Measurements from ENCODE around the gene SLIT1.
A peak's percentile ranks its signal among the peaks of the same experiment; 100 is the strongest.
"Not testable (repeated sequence)": the region's sequence is repeated elsewhere in the genome, so short reads cannot be mapped to it uniquely, and the experiment has no call there.

SLIT1 gene

GRCh38 chr10:97109547-97109946 is 76.2 kb downstream of the SLIT1 start:
- no peak for DNase-seq (ENCODE audit: low spot score)

- DNase-seq (ENCODE audit: low spot score): no peak
Measured at GRCh38 chr10:97107551-97107950, 78.2 kb downstream of the SLIT1 start.

DNA sequence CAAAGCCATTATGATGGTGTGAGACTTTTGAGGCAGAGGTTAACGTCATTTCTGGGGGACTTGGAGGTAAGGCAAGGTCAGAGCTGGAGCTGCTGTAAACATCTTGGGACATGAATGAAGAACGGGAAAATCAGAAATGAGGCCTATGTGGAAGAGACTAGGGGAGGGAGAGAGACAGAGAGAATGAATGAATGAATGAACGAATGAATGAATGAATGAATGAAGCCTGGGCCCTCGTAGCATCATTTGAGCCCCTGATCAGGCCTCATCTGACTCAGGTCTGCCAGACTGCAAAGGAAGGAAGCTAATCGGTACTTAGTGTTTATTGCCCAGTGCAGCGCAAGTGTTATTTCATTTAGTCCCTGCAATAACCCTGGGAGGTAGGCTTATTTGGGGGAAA is 79.6 kb downstream of the SLIT1 start:
- DNase-seq (ENCODE audit: low spot score): no peak

DNA sequence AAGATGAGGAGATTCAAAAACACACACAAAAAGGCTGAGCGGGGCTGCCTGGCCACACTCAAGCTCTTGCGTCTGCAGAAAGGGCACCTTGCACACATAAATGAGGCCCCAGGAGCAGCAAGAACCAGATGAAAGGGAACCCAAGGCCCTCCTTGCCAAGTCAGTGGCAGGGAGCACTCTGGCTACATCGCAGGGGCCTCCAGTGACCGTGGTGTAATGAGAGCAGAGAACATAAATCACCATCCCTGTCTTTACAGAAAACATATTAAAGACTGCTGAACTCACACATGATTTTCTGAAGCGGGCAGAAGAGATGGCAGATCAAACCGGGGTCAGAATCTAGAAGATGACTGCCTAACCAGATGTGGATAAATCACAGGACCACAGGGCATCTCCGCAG is 80.5 kb downstream of the SLIT1 start:
- no peak for DNase-seq (ENCODE audit: low spot score)

GRCh38 chr10:97103316-97104080 is 82.3 kb downstream of the SLIT1 start:
- no peak for DNase-seq (ENCODE audit: low spot score)

DNA sequence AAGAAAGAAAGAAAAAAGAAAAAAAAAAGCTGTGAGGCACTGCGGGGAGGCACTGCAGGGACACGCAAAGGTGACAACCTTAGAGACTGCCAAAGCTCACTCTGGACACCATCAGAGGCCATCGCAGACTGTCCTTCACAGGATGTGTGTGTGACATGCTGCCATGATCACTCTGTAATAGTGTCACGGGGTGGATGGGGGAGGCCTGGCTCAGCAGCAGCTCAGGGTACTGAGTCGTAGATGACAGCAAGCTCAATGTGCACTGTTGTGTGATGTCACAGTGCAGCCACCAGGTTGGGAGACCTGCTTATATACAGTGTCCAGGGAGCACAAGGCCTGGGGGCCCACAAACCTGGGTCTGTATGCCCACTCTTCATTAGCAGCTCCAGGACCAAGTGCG is 83.3 kb downstream of the SLIT1 start:
- no peak for DNase-seq (ENCODE audit: low spot score)

GRCh38 chr10:97101166-97101940 is 84.4 kb downstream of the SLIT1 start:
- DNase-seq (ENCODE audit: low spot score): no peak

GRCh38 chr10:97100657-97101056 is 85.1 kb downstream of the SLIT1 start:
- no peak for DNase-seq (ENCODE audit: low spot score)

DNA sequence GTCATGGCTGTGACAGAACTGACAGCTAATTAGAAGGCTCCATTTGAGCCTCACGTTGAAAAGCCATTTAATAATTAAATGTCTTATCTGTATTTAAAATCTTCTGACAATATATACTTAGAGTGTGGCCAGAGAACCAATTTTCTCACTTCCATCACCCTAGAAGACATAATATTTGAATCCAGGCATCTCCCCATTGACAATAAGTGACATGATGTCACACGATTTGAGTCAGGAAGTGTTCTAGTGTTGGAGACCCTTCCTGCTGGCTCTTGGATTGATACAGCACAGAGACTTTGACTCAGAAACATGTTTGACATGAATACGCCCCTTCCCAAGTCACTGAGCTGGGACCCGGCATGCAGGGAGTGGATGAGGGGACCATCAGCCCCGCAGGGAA is 85.9 kb downstream of the SLIT1 start:
- no peak for DNase-seq (ENCODE audit: low spot score)

DNA sequence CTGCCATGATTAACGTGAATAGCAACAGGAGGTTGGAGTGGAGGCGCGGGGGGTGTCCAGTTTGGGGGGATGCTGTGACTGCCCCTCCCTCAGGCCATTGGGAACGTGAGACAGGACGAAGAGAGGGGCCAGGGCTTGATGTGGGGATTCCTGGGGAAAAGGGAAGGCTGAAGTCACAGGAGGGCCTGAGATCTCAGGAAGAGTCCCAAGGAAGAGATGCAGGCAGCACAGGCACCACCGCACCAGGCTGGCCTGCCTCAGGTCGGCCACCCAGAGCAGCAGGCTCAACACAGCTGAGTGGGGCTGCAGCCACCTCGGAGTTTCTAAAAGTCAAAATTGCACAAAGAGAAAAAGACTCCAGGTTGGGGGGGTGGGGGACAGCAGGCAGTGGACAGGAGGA is 86.7 kb downstream of the SLIT1 start:
- DNase-seq (ENCODE audit: low spot score): no peak

DNA sequence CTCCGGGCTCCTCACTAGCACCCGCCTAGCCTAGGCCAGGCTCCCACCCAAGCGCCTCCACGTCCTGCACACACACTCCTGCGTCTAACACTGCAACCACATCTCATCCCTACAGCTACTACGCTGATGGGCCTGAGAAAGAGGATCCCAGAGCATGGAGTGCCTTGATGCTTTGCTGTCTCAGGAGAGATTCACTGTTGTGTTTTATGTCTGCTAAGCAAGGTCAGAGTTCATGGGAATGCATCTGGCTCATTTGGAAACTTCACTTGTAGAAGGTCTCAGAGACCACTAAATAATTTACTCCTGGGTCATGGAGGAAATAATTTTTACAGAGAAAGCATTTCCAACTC is 88.7 kb downstream of the SLIT1 start:
- no peak for DNase-seq (ENCODE audit: low spot score)

- no peak for DNase-seq (ENCODE audit: low spot score)
Measured at GRCh38 chr10:97096261-97097083, 89.3 kb downstream of the SLIT1 start.

DNA sequence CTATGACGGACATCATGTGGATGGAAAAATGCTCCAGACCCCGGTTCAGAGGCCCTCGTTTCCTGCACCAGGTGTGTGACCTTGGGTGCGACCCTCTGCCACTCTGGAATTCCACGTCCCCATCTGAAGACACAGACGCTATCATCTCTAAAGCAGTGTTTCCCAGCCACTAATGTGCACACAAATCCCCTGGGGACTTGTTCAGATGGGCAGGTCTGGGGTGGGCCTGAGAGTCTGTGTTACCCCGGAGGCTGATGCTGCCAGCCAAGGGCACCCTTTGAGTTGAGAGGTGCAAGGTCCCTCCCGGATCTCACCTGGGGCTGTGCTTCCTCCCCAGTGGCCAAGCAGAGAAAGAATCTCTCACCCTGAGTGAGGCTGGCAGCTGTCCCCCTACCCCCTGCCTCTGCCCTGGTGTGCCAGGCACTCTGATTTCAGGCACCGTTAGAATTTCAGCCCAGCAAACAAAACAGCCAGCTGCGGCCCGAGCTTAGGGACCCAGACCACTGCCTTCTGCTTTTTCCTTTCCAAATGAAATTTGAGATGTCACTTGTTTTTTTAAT is 90.0 kb downstream of the SLIT1 start:
- no peak for DNase-seq (ENCODE audit: low spot score)

DNA sequence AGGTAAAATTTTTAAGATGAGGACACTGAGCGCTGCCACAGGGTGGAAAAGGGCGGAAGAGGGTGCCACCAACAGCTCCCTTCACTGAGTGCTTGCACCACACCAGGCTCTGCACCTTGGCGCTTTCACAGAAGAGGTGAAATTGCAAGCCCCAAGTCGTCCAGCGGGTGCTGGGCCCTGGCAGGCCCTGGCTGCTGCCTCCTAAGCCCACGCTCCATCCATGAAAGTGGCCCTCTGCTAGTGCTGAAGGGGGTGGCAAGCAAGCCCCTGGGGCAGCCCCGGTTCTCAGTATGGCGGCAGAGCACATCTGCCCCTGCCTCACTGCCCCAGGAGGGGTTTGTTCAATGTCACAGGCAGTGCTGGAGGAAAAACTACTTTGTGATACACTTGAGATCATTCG is 95.1 kb downstream of the SLIT1 start:
- DNase-seq (ENCODE audit: low spot score): no peak

DNA sequence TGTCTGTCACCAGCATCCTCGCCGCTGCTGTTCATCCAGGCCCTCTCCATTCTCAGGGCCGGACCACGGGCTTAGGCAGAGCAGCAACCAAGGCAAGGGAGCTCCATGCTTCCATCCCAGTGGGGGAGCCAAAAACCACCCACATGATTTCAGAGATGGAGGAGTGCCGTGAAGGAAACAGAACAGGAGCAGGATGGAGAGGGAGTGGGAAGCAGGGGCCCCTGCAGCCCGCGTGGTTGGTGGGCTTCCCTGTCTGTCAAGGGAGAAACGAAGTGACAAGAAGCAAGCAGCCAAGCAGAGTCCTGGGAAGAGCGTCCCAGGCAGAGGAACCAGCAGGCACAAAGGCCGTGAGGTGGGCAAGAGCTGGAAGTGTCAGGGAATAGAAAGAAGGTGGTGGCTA is 95.7 kb downstream of the SLIT1 start:
- DNase-seq (ENCODE audit: low spot score): no peak

DNA sequence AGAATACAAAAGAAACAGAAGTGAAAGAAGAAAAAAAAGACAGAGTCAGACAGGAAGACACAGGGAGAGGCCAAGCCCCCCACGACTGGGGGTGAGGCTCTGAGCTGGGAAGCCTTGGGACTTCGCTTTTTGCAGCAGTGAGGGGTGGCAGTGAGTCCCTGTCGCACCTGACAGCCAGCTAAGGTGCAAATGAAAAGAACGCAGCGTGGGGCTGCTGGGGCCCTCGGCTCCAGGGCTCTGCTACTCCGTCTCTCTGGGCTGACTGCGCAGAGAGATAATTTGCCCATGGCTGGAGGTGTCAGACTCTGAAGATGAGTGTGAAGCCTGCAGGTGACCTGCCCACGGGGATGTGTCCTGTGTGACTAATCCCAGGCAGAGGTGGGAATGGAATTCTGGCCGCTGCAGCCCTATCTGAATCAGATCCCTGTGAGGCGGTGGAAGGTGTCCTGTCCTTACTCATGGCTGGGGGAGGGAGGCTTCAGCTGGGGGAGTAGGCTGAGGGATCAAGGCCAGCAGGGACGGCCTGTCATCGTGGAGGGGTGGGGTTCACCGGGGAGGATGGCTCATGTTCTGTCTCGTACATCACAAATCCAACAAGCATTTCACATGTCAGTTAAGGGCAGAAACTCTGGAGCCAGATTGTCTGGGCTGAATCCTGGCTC is 96.4 kb downstream of the SLIT1 start:
- no peak for DNase-seq (ENCODE audit: low spot score)

- DNase-seq (ENCODE audit: low spot score): no peak
Measured at GRCh38 chr10:97087296-97087695, 98.5 kb downstream of the SLIT1 start.

DNA sequence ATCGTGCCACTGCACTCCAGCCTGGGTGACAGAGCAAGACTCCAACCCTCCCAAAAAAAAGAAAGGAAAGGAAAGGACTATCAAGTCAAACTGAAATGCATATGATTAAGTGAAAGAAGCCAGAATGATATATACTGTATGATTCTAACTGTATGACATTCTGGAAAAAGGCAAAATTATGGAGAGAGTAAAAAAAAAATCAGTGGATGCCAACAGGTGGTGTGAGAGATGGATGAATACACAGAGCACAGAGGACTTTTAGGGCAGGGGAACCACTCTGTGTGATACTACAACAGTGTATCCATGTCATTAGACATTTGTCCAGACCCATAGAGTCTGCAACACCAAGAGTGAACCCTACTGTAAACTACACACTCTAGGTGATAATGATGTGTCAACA is 99.2 kb downstream of the SLIT1 start:
- DNase-seq (ENCODE audit: low spot score): no peak

DNA sequence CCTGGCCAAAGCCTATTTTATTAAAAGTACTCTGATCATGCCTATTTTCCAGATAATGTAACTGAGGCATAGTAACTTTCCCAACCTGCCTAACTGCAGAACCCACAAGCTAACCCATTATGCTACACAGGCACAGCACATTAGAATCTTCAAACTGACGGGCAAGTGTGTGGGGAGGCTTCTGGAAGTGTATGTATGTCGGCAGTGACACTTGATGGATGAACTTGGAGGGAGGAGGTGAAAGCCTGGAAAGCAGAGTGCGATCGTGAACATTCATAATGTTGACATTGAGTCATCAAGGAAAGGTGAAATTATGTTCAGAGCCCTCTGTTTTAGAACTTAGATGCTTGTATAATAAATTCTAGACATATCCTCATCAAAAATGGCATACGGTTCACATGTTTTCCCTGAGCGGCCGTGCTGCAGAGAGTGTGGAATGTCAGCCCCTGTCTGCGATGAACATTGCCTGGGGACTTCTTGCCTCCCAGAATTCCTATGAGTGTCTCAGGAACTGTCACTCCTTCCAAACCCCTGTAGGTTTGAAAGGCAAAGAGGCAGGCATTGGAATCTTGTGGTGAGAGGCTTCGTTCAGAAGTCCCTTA is 102.4 kb downstream of the SLIT1 start:
- DNase-seq (ENCODE audit: low spot score): no peak

DNA sequence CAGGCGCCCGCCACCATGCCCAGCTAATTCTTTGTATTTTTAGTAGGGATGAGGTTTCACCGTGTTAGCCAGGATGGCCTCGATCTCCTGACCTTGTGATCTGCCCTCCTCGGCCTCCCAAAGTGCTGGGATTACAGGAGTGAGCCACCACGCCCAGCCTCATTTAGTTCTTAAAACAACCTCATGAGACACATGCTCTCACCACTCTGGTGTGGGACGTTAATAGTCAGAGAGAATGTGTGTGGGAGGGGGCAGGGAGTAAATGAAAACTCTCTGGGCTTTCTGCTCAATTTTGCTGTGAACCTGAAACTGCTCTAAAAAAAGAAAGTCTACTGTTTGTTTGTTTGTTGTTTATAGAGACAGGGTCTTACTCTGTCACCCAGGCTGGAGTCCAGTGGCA is 103.2 kb downstream of the SLIT1 start:
- not testable (repeated sequence) for DNase-seq (ENCODE audit: low spot score)

- DNase-seq (ENCODE audit: low spot score): peak; percentile 50
Measured at GRCh38 chr10:97081621-97082235, 104.0 kb downstream of the SLIT1 start.
